Smooth muscle cell (in vitro differentiated cells): ENCODE results near the gene NMT1. TPM values are rescaled to one million over a fixed set of nuclear protein-coding genes. Genes with fewer than 3 reads are reported as not detected.

Source experiments
- DNase-seq: peaks from one replicate; lab custom pipeline; 2025; ENCODE audit not compliant: unreplicated experiment; lab: John Stamatoyannopoulos, UW
- H2AFZ ChIP-seq: fragments of 200-600 bp; sonication (generic); 2 replicates; pipeline ENCODE4 v1.6.0; 2016; ENCODE audit warnings: antibody characterized with exemption, low read depth, mild to moderate bottlenecking
- H3F3A ChIP-seq: fragments of 200-600 bp; sonication (generic); 2 replicates; pipeline ENCODE4 v1.6.0; 2017; ENCODE audit warnings: antibody characterized with exemption, low read depth
- H3K27ac ChIP-seq: fragments of 200-600 bp; sonication (generic); 2 replicates; pipeline ENCODE4 v1.5.1; 2016; ENCODE audit warnings: low read depth, mild to moderate bottlenecking
- H3K27me3 ChIP-seq: fragments of 200-600 bp; sonication (generic); 2 replicates; pipeline ENCODE4 v1.6.1; 2016; ENCODE audit warnings: low read depth, mild to moderate bottlenecking
- H3K36me3 ChIP-seq: fragments of 200-600 bp; sonication (generic); 2 replicates; pipeline ENCODE4 v1.5.1; 2016; ENCODE audit warnings: low read depth
- H3K4me1 ChIP-seq: fragments of 200-600 bp; sonication (generic); 2 replicates; pipeline ENCODE4 v1.5.1; 2016; ENCODE audit warnings: low read depth
- H3K4me2 ChIP-seq: fragments of 200-600 bp; sonication (generic); 2 replicates; pipeline ENCODE4 v1.6.0; 2016; ENCODE audit warnings: mild to moderate bottlenecking
- H3K4me3 ChIP-seq: fragments of 200-600 bp; sonication (generic); 2 replicates; pipeline ENCODE4 v1.5.1; 2016; ENCODE audit warnings: mild to moderate bottlenecking
- H3K79me2 ChIP-seq: fragments of 200-600 bp; sonication (generic); 2 replicates; pipeline ENCODE4 v1.6.0; 2016; ENCODE audit warnings: low read depth, mild to moderate bottlenecking
- H3K9ac ChIP-seq: fragments of 200-600 bp; sonication (generic); 2 replicates; pipeline ENCODE4 v1.6.0; 2016; ENCODE audit warnings: low read depth
- H3K9me3 ChIP-seq: fragments of 200-600 bp; sonication (generic); replicated peaks from 2 replicates; pipeline ENCODE4 v1.5.1; 2016; ENCODE audit warnings: low read depth
- H4K20me1 ChIP-seq: fragments of 200-600 bp; sonication (generic); 2 replicates; pipeline ENCODE4 v1.6.0; 2016; ENCODE audit warnings: low read depth
- CTCF ChIP-seq: fragments of 200-600 bp; sonication (generic); IDR thresholded peaks from 2 replicates; pipeline ENCODE4 v1.5.1; 2017; ENCODE audit warnings: borderline replicate concordance, mild to moderate bottlenecking, antibody characterized with exemption; ENCODE audit not compliant: insufficient read depth, poor library complexity, severe bottlenecking
- WGBS: methylation state at CpG from one replicate; pipeline ENCODE4 v1.1.7; 2016; ENCODE audit warnings: low lambda C conversion rate; 5-methylcytosine and 5-hydroxymethylcytosine counted together
- polyA plus RNA-seq: library from polyadenylated mRNA; unstranded; fragments of >200 nt; fragmentation: Nextera tagmentation; extraction: Ambion mirVana; gene quantifications from 2 replicates; pipeline ENCODE4 v1.2.1, GENCODE V29; 2016
- total RNA-seq: library from RNA; depleted of rRNA; stranded (reverse); fragments of >200 nt; gene quantifications from 2 replicates; pipeline ENCODE4 v1.2.3, GENCODE V29; 2014

NMT1 gene
- total and polyA plus RNA-seq, 2 experiments from 2014 or later, result 87.6 to 105 TPM

GRCh38 chr17:45016237-45016636 lies 44.9 kb upstream of the NMT1 start:
- no peak overlapping the region for H3K9ac ChIP-seq
- H4K20me1 ChIP-seq, result no peaks in the 10 kb centered on the region
- peaks cover 16% of the 10 kb centered on the region for H3K27me3 ChIP-seq
- no peaks in the 10 kb centered on the region for H3K9me3 ChIP-seq
- WGBS, result 91% methylated on average over 7 of the region's 7 CpGs
- peaks cover 15% of the 10 kb centered on the region for H3K4me1 ChIP-seq
- no peak overlapping the region for H3K27ac ChIP-seq
- H3K4me3 ChIP-seq, result no peak overlapping the region
- no peak overlapping the region for H2AFZ ChIP-seq
- H3K4me2 ChIP-seq, result no peak overlapping the region
- H3K79me2 ChIP-seq, result no peaks in the 10 kb centered on the region
- peaks cover 5% of the 10 kb centered on the region for H3F3A ChIP-seq
- no peak for DNase-seq
- no peaks in the 10 kb centered on the region for H3K36me3 ChIP-seq
- TF ChIP-seq CTCF, result no peak

DNA sequence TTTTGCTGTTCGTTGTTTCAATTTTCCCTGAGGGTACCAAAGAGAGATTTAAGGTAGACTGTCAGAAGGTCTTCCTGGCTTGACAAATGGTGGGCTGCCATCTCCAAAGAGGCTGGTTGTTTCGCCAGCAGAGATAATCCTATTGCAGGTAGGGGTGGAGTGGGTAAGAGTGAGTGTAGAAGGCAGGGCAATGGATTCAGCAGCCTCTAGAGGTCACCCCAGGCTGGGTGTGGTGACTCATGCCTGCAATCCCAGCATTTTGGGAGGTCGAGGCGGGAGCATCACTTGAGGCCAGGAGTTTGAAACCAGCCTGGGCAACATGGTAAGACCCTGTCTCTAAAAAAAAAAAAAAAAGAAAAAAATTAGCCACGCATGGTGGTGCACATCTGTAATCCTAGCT lies 44.3 kb upstream of the NMT1 start:
- Histone ChIP-seq H3K36me3 (no peaks in the 10 kb centered on the region), H3K4me1 (peaks cover 20% of the 10 kb centered on the region), H3K9me3 (no peaks in the 10 kb centered on the region), H3K79me2 (no peaks in the 10 kb centered on the region), H3K27me3 (peaks cover 18% of the 10 kb centered on the region), H3K27ac (no peak overlapping the region), H3K9ac (no peak overlapping the region), H3K4me3 (no peak overlapping the region), H3K4me2 (no peak overlapping the region), H4K20me1 (no peaks in the 10 kb centered on the region), H3F3A (peaks cover 7% of the 10 kb centered on the region), H2AFZ (no peak overlapping the region)
- WGBS, result 80% methylated on average over 5 of the region's 5 CpGs
- no peak for TF ChIP-seq CTCF
- DNase-seq, result no peak

- Histone ChIP-seq H3K9ac (peak overlapping the region; percentile 8), H3K27me3 (peaks cover 18% of the 10 kb centered on the region), H2AFZ (no peak overlapping the region), H3K36me3 (no peaks in the 10 kb centered on the region), H3F3A (peaks cover 7% of the 10 kb centered on the region), H3K4me3 (peak overlapping the region; percentile 62), H4K20me1 (no peaks in the 10 kb centered on the region), H3K4me2 (peak overlapping the region; percentile 94), H3K27ac (no peak overlapping the region), H3K4me1 (peaks cover 16% of the 10 kb centered on the region), H3K9me3 (no peaks in the 10 kb centered on the region), H3K79me2 (no peaks in the 10 kb centered on the region)
- no peak for TF ChIP-seq CTCF
- no peak for DNase-seq
- 44% methylated on average over 4 of the region's 4 CpGs for WGBS
Observed at GRCh38 chr17:45018514-45018847, 42.6 kb upstream of the NMT1 start.

DNA sequence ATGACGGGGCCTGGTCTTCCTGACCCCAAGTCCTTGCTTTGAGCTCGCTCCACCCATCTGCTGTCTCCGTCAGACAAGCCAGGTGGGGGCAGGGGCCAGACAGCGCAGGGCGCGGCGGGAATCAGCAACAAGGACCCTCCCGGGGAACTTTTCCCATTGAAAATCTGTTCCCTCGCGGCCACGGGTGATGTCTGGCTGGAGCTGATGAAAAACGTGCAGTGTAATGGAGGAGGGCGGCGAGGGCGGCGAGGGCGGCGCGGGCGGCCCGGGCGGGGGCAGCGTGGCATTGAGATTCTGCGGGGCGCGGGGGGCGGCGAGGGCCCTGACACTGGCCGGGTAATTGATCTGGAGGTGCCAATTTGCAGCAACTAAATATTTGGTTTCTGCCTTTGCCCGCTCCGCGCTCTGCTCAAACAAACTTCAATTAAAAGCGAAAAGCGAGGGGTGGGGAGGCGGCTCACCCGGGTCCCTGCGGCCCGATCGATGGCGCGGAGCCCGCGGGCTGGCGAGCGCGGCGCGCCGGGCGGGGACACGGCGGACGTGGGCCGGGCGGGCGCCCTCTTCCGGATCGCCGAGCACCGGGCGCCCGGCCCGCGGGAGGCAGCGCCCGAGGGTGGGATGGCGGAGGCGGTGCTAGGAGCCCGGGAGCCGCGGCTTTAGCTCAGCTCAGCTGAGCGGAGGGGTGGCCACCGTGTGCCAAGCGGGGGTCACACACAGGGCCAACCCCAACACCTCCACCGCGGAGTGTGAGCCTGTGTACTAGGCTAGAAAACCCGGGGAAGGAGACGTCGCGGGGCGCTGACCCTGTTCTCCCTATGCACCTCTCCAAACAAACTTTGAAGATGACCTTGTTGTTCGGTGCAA lies 42.0 kb upstream of the NMT1 start:
- Histone ChIP-seq H3K79me2 (no peaks in the 10 kb centered on the region), H2AFZ (peak overlapping the region; percentile 67), H3K4me2 (peak overlapping the region; percentile 94), H3K9ac (peak overlapping the region; percentile 8), H3K4me3 (peak overlapping the region; percentile 62), H3K9me3 (no peaks in the 10 kb centered on the region), H4K20me1 (no peaks in the 10 kb centered on the region), H3K36me3 (no peaks in the 10 kb centered on the region), H3K4me1 (peaks cover 16% of the 10 kb centered on the region), H3F3A (peaks cover 7% of the 10 kb centered on the region), H3K27ac (no peak overlapping the region), H3K27me3 (peaks cover 18% of the 10 kb centered on the region)
- DNase-seq, result no peak
- 4% methylated on average over 74 of the region's 82 CpGs for WGBS
- peak; percentile 35 for TF ChIP-seq CTCF
